Central memory CD4-positive, alpha-beta T cell (primary cell): Measurements from ENCODE around the gene TMEM100.

Experiments used
- DNase-seq: peaks from one replicate; pipeline ENCODE4 v3.0.0; 2022

TMEM100 gene

GRCh38 chr17:55743103-55743679, 20.5 kb upstream of the TMEM100 start:
- DNase-seq = no peak

GRCh38 chr17:55742272-55743102, 19.8 kb upstream of the TMEM100 start:
- DNase-seq = no peak

GRCh38 chr17:55741356-55741700, 18.7 kb upstream of the TMEM100 start:
- no peak for DNase-seq

GRCh38 chr17:55740511-55741355, 18.1 kb upstream of the TMEM100 start:
- DNase-seq = no peak

- no peak for DNase-seq
Observed at GRCh38 chr17:55737976-55738501, 15.4 kb upstream of the TMEM100 start.

- DNase-seq = peak; percentile 7
Observed at GRCh38 chr17:55735731-55736405, 13.2 kb upstream of the TMEM100 start.

- no peak for DNase-seq
Observed at GRCh38 chr17:55734128-55734781, 11.6 kb upstream of the TMEM100 start.

GRCh38 chr17:55731586-55732250, 9.1 kb upstream of the TMEM100 start:
- DNase-seq = no peak

- DNase-seq = no peak
Observed at GRCh38 chr17:55730808-55731207, 8.1 kb upstream of the TMEM100 start.

GRCh38 chr17:55730380-55730779, 7.7 kb upstream of the TMEM100 start:
- DNase-seq = no peak

GRCh38 chr17:55729484-55729883, 6.8 kb upstream of the TMEM100 start:
- DNase-seq = no peak

- DNase-seq = no peak
Observed at GRCh38 chr17:55728833-55729232, 6.2 kb upstream of the TMEM100 start.

- no peak for DNase-seq
Observed at GRCh38 chr17:55728361-55728760, 5.7 kb upstream of the TMEM100 start.

GRCh38 chr17:55727920-55728319, 5.3 kb upstream of the TMEM100 start:
- no peak for DNase-seq

GRCh38 chr17:55727275-55727674, 4.6 kb upstream of the TMEM100 start:
- DNase-seq = no peak

GRCh38 chr17:55726440-55726839, 3.8 kb upstream of the TMEM100 start:
- no peak for DNase-seq

- DNase-seq = no peak
Observed at GRCh38 chr17:55723488-55723848, 804 bp upstream of the TMEM100 start.

GRCh38 chr17:55722016-55722736, 488 bp downstream of the TMEM100 start:
- no peak for DNase-seq

GRCh38 chr17:55720919-55721836, 1.5 kb downstream of the TMEM100 start:
- DNase-seq = no peak
